HG03064 (cell line): ENCODE measurements around the gene FAM181A.

Experiments used
- ATAC-seq: cut with Tn5 transposase; IDR thresholded peaks from one replicate; pipeline ENCODE4 v1.9.1; 2021; ENCODE audit warnings: low read depth; ENCODE audit not compliant: unreplicated experiment

The FAM181A gene

GRCh38 chr14:93960774-93961438, 33.8 kb downstream of the FAM181A start:
- no peak for ATAC-seq

- ATAC-seq: no peak
Observed at GRCh38 chr14:93961620-93962019, 34.5 kb downstream of the FAM181A start.

GRCh38 chr14:93962701-93963601, 35.8 kb downstream of the FAM181A start:
- peak; percentile 42 for ATAC-seq

GRCh38 chr14:93963692-93964091, 36.5 kb downstream of the FAM181A start:
- no peak for ATAC-seq

GRCh38 chr14:93964281-93964680, 37.1 kb downstream of the FAM181A start:
- ATAC-seq: no peak

- no peak for ATAC-seq
Observed at GRCh38 chr14:93964820-93965286, 37.7 kb downstream of the FAM181A start.

- ATAC-seq: no peak
Observed at GRCh38 chr14:93965287-93965821, 38.2 kb downstream of the FAM181A start.

GRCh38 chr14:93965946-93966474, 38.9 kb downstream of the FAM181A start:
- no peak for ATAC-seq

GRCh38 chr14:93967637-93968250, 40.6 kb downstream of the FAM181A start:
- peak; percentile 32 for ATAC-seq

- ATAC-seq: no peak
Observed at GRCh38 chr14:93969082-93969828, 42.1 kb downstream of the FAM181A start.

- ATAC-seq: no peak
Observed at GRCh38 chr14:93970585-93970964, 43.4 kb downstream of the FAM181A start.

GRCh38 chr14:93970965-93971634, 44.0 kb downstream of the FAM181A start:
- ATAC-seq: peak; percentile 30

- no peak for ATAC-seq
Observed at GRCh38 chr14:93971635-93972027, 44.5 kb downstream of the FAM181A start.

- ATAC-seq: no peak
Observed at GRCh38 chr14:93972618-93973205, 45.6 kb downstream of the FAM181A start.

GRCh38 chr14:93973607-93974006, 46.5 kb downstream of the FAM181A start:
- no peak for ATAC-seq

- ATAC-seq: no peak
Observed at GRCh38 chr14:93974299-93974698, 47.2 kb downstream of the FAM181A start.

GRCh38 chr14:93974833-93975232, 47.7 kb downstream of the FAM181A start:
- no peak for ATAC-seq

GRCh38 chr14:93975791-93976476, 48.8 kb downstream of the FAM181A start:
- peak; percentile 57 for ATAC-seq
